CD4-positive, alpha-beta T cell (primary cell): ENCODE data around the gene NTM. TPM values are rescaled to one million over a fixed set of nuclear protein-coding genes. Genes with fewer than 3 reads are reported as not detected.

ENCODE experiments used
- ATAC-seq: fragments of 200-7000 bp; cut with Tn5 transposase; one replicate; pipeline ENCODE4 v1.10.0; 2022; ENCODE audit warnings: mild to moderate bottlenecking; ENCODE audit not compliant: poor library complexity
- CTCF ChIA-PET: fragments of 350-600 bp; sonication (Branson Sonifier 250); formaldehyde crosslinking; loops from one replicate; lab custom pipeline; 2021; ENCODE audit warnings: antibody characterized with exemption, inconsistent platforms; lab: Charles Lee
- POLR2A ChIA-PET: fragments of 350-600 bp; sonication (Branson Sonifier 250); formaldehyde crosslinking; loops from one replicate; lab custom pipeline; 2021; ENCODE audit warnings: antibody characterized with exemption, inconsistent platforms; lab: Charles Lee
- DNase-seq, 14 experiments: peaks; one replicate each; pipeline ENCODE4 v3.0.0-alpha.2; 2013 to 2020; ENCODE audit warnings: mixed read lengths in 2 of 14
- H3K27ac ChIP-seq, 2 donors: one replicate each; pipeline versions ENCODE4 v1.5.1 to v1.7.0; 2013; ENCODE audit warnings: low read length in 2 of 2, low read depth in 1 of 2, mild to moderate bottlenecking in 1 of 2
- H3K27me3 ChIP-seq, 2 experiments: 1 replicate in 1 of 2; 2 replicates in 1 of 2; pipeline versions ENCODE4 v1.6.1 to v1.7.0; 2013; ENCODE audit warnings: low read length in 2 of 2, control low read depth in 1 of 2, mild to moderate bottlenecking in 1 of 2, moderate library complexity in 1 of 2; ENCODE audit not compliant: insufficient read depth in 2 of 2, control insufficient read depth in 1 of 2
- H3K36me3 ChIP-seq: one replicate; pipeline ENCODE4 v1.6.1; 2013; ENCODE audit warnings: low read length, control low read depth; ENCODE audit not compliant: insufficient read depth
- H3K4me1 ChIP-seq: one replicate; pipeline ENCODE4 v1.6.1; 2013; ENCODE audit warnings: low read length, control low read depth; ENCODE audit not compliant: insufficient read depth
- H3K4me3 ChIP-seq: one replicate; pipeline ENCODE4 v1.5.1; 2013; ENCODE audit warnings: mild to moderate bottlenecking, low read length, moderate library complexity
- H3K9me3 ChIP-seq, 2 experiments: 1 replicate in 1 of 2; 2 replicates in 1 of 2; pipeline versions ENCODE4 v1.6.1 to v1.7.0; 2013; ENCODE audit warnings: low read length in 2 of 2, mild to moderate bottlenecking in 2 of 2, control low read depth in 1 of 2, moderate library complexity in 1 of 2; ENCODE audit not compliant: control insufficient read depth in 1 of 2, insufficient read depth in 1 of 2
- H3K27ac Mint-ChIP-seq: one replicate; pipeline ENCODE4 v1.8.0; 2020; ENCODE audit warnings: mixed read lengths
- H3K27me3 Mint-ChIP-seq: one replicate; pipeline ENCODE4 v1.8.0; 2021; ENCODE audit warnings: mixed read lengths
- H3K36me3 Mint-ChIP-seq: one replicate; pipeline ENCODE4 v1.8.0; 2021; ENCODE audit warnings: low read depth, mixed read lengths
- H3K4me1 Mint-ChIP-seq: one replicate; pipeline ENCODE4 v1.8.0; 2021; ENCODE audit warnings: low read depth, mixed read lengths
- H3K4me3 Mint-ChIP-seq: one replicate; pipeline ENCODE4 v1.8.0; 2020; ENCODE audit warnings: mild to moderate bottlenecking, mixed read lengths
- H3K9me3 Mint-ChIP-seq: one replicate; pipeline ENCODE4 v1.8.0; 2020; ENCODE audit warnings: mixed read lengths
- intact Hi-C, 2 experiments: fragments of 100-400 bp; cut with DNase I in 1 of 2; cut with micrococcal nuclease in 1 of 2; formaldehyde crosslinking; loops; one replicate each; pipeline versions ENCODE4 v1.15.1 to v1.9.0; 2023 to 2025; cut with DNase I, micrococcal nuclease
- total RNA-seq, 174 experiments: library from RNA in 2 of 174; stranded (reverse) in 2 of 174; gene quantifications; one replicate each; pipeline ENCODE4 v1.2.3 and lab custom pipeline; 2021 to 2026
- TF ChIP-seq, protein P1 (sequence below): fragments of 200-600 bp; IDR thresholded peaks from one replicate; pipeline ENCODE4 v1.8.0; 2022; ENCODE audit warnings: antibody characterized with exemption, mild to moderate bottlenecking

NTM gene
- total RNA-seq, 2 experiments from 2014 or later: not detected

DNA sequence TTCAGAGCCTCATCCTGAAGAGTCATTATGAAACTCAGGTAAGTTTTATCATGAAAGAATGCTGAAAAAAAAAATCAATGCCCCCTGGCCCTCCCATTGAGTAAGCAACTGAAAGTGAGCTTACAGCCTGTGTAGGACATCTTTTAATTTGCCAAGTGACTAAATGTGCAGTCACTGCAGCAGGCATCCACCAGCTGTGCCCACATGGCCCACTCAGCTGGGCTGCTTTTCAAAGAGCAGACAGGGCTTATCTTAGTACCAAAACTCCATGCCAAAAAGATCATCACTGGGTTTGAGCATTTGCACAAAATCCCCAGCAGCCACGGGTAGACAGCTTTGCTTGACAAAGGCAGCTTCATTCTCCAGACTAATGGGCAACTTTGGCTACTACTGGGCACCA is 709.7 kb downstream of the NTM start:
- H3K4me1 Mint-ChIP-seq: no peaks in the 10 kb centered on the region
- peaks cover 20% of the 10 kb centered on the region for H3K9me3 Mint-ChIP-seq
- Histone ChIP-seq H3K27me3 (no peaks in the 10 kb centered on the region), H3K27ac (no peak overlapping the region), H3K4me1 (no peaks in the 10 kb centered on the region), H3K36me3 (no peaks in the 10 kb centered on the region), H3K4me3 (no peak overlapping the region), H3K9me3 (peaks cover 8 to 10% of the 10 kb centered on the region in 2 experiments)
- TF ChIP-seq, protein P1, sequence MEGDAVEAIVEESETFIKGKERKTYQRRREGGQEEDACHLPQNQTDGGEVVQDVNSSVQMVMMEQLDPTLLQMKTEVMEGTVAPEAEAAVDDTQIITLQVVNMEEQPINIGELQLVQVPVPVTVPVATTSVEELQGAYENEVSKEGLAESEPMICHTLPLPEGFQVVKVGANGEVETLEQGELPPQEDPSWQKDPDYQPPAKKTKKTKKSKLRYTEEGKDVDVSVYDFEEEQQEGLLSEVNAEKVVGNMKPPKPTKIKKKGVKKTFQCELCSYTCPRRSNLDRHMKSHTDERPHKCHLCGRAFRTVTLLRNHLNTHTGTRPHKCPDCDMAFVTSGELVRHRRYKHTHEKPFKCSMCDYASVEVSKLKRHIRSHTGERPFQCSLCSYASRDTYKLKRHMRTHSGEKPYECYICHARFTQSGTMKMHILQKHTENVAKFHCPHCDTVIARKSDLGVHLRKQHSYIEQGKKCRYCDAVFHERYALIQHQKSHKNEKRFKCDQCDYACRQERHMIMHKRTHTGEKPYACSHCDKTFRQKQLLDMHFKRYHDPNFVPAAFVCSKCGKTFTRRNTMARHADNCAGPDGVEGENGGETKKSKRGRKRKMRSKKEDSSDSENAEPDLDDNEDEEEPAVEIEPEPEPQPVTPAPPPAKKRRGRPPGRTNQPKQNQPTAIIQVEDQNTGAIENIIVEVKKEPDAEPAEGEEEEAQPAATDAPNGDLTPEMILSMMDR: no peak
- CTCF ChIA-PET: no interaction called here
- H3K27me3 Mint-ChIP-seq: no peaks in the 10 kb centered on the region
- POLR2A ChIA-PET: no interaction called here
- DNase-seq (no peak), ATAC-seq (no peak)
- no peak overlapping the region for H3K4me3 Mint-ChIP-seq
- intact Hi-C loops: no loop called here
- H3K36me3 Mint-ChIP-seq: no peaks in the 10 kb centered on the region
- no peak overlapping the region for H3K27ac Mint-ChIP-seq

DNA sequence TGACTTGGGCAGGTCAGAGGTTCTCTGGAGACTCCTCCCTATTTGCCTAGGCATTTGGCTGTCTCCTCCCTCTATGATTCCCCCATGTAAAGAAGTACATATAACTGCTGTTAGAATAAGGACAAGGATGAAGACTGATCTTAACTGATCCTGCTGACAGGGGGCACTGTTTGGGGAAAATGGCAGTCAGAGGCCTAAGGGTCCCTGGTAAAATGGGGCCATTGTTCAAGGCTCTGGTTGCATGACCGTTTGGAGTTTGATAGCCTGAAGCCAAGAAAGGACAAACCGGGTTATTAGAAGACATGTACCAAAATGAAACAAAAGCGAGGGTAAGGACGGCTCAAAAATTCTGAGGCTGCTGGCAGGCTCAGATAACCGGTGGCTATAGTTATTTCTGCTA is 712.2 kb downstream of the NTM start:
- Histone ChIP-seq H3K4me1 (no peaks in the 10 kb centered on the region), H3K9me3 (peaks cover 14% of the 10 kb centered on the region in 2 experiments), H3K4me3 (no peak overlapping the region), H3K27ac (no peak overlapping the region), H3K27me3 (no peaks in the 10 kb centered on the region), H3K36me3 (no peaks in the 10 kb centered on the region)
- no peaks in the 10 kb centered on the region for H3K36me3 Mint-ChIP-seq
- H3K9me3 Mint-ChIP-seq: peaks cover 24% of the 10 kb centered on the region
- no peaks in the 10 kb centered on the region for H3K27me3 Mint-ChIP-seq
- H3K4me1 Mint-ChIP-seq: no peaks in the 10 kb centered on the region
- ATAC-seq (no peak), DNase-seq (no peak)
- no peak overlapping the region for H3K27ac Mint-ChIP-seq
- H3K4me3 Mint-ChIP-seq: no peak overlapping the region
- ChIA-PET CTCF (no interaction called here), POLR2A (no interaction called here)
- TF ChIP-seq, protein P1: no peak
- intact Hi-C loops: no loop called here

DNA sequence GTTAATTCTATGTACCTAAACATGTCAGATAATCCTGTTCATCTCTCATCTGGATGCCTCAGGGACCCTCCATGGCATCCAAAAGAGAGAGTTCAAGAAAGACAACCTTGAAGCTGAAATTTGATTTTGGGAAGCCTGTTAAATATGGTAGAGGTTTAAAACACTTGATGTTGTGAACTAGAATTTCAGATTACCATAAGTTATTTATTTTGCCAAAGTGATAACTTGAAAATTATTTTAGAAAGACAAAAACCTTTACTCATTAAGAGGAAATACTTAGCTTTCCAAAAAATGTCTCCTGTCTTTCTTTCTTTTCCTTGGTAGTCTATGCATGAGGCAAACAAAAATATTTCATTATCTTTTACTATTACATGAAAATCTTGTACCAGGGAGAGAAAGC is 714.0 kb downstream of the NTM start:
- Histone ChIP-seq H3K4me1 (no peaks in the 10 kb centered on the region), H3K27ac (no peak overlapping the region), H3K4me3 (no peak overlapping the region), H3K27me3 (no peaks in the 10 kb centered on the region), H3K9me3 (peaks cover 14 to 19% of the 10 kb centered on the region in 2 experiments), H3K36me3 (no peaks in the 10 kb centered on the region)
- Mint-ChIP-seq H3K4me1 (no peaks in the 10 kb centered on the region), H3K4me3 (no peak overlapping the region), H3K36me3 (no peaks in the 10 kb centered on the region), H3K27ac (no peak overlapping the region), H3K27me3 (no peaks in the 10 kb centered on the region), H3K9me3 (peaks cover 23% of the 10 kb centered on the region)
- ATAC-seq (no peak), DNase-seq (no peak)
- POLR2A ChIA-PET: no interaction called here
- TF ChIP-seq, protein P1: no peak
- intact Hi-C loops: no loop called here
- CTCF ChIA-PET: interaction anchor here (1.1 kb wide), 1 partner anchor 13 kb away, joined by 3 read pairs; no protein-coding TSS in a partner anchor
